Right ventricle myocardium superior (tissue), 1 donor: ENCODE results near the gene LDLRAD4. TPM values are rescaled to one million over a fixed set of nuclear protein-coding genes. Genes with fewer than 3 reads are reported as not detected.
"Not testable (repeated sequence)": the region's sequence is repeated elsewhere in the genome, so short reads cannot be mapped to it uniquely, and the experiment has no call there.

Experiments used
- ATAC-seq: fragments of 200-7000 bp; cut with Tn5 transposase; one replicate; pipeline ENCODE4 v1.9.1; 2020; ENCODE audit warnings: mild to moderate bottlenecking; ENCODE audit not compliant: poor library complexity
- DNase-seq: peaks from one replicate; pipeline ENCODE4 v3.0.0-alpha.2; 2020
- intact Hi-C: fragments of 100-400 bp; cut with DNase I; formaldehyde crosslinking; loops from one replicate; pipeline ENCODE4 v1.11.2; 2022
- total RNA-seq: library from RNA; stranded (reverse); fragmentation: NEBNext Ultra II Directional; extraction: Animal tissue kit (Norgen Biotek cat#: 25700); gene quantifications from one replicate; pipeline ENCODE4 v1.2.1, GENCODE V29; 2021
- donor health status: DM: no; HTN: yes; CAD: no; lungs with severe emphysema.

LDLRAD4 gene
- total RNA-seq, 1 donor from 2014 or later: 29.3 TPM

- DNase-seq: no peak
- intact Hi-C loops: no loop called here
- ATAC-seq: no peak
Measured at GRCh38 chr18:13649397-13650390, 431.1 kb downstream of the LDLRAD4 start.

- DNase-seq (no peak), ATAC-seq (peak; percentile 28)
- intact Hi-C loops: no loop called here
Measured at GRCh38 chr18:13653746-13654433, 435.3 kb downstream of the LDLRAD4 start.

GRCh38 chr18:13657974-13658373, 439.4 kb downstream of the LDLRAD4 start:
- ATAC-seq (peak; percentile 30), DNase-seq (no peak)
- intact Hi-C loops: no loop called here

- no peak for DNase-seq
- no peak for ATAC-seq
- intact Hi-C loops: no loop called here
Measured at GRCh38 chr18:13658436-13659204, 440.1 kb downstream of the LDLRAD4 start.

- DNase-seq (no peak), ATAC-seq (peak; percentile 90)
- intact Hi-C loops: no loop called here
Measured at GRCh38 chr18:13660510-13660909, 441.9 kb downstream of the LDLRAD4 start.

GRCh38 chr18:13661051-13661778, 442.7 kb downstream of the LDLRAD4 start:
- ATAC-seq (peak; percentile 30), DNase-seq (no peak)
- intact Hi-C loops: no loop called here

GRCh38 chr18:13661779-13662256, 443.3 kb downstream of the LDLRAD4 start:
- ATAC-seq (no peak), DNase-seq (no peak)
- intact Hi-C loops: no loop called here

GRCh38 chr18:13672657-13673056, 454.1 kb downstream of the LDLRAD4 start:
- no peak for DNase-seq
- no peak for ATAC-seq
- intact Hi-C loops: no loop called here

- intact Hi-C loops: no loop called here
- ATAC-seq (no peak), DNase-seq (no peak)
Measured at GRCh38 chr18:13676471-13676870, 457.9 kb downstream of the LDLRAD4 start.

GRCh38 chr18:13677350-13677749, 458.8 kb downstream of the LDLRAD4 start:
- ATAC-seq, intact Hi-C loops, DNase-seq: not testable (repeated sequence)

GRCh38 chr18:13680612-13681011, 462.1 kb downstream of the LDLRAD4 start:
- ATAC-seq (peak; percentile 59), DNase-seq (peak; percentile 56)
- intact Hi-C loops: no loop called here

- intact Hi-C loops: no loop called here
- DNase-seq (no peak), ATAC-seq (no peak)
Measured at GRCh38 chr18:13681701-13682100, 463.1 kb downstream of the LDLRAD4 start.

- ATAC-seq (no peak), DNase-seq (no peak)
- intact Hi-C loops: no loop called here
Measured at GRCh38 chr18:13684546-13684945, 466.0 kb downstream of the LDLRAD4 start.

- ATAC-seq: peak; percentile 91
Measured at GRCh38 chr18:13688191-13689136, 469.9 kb downstream of the LDLRAD4 start.

GRCh38 chr18:13690060-13690459, 471.5 kb downstream of the LDLRAD4 start:
- ATAC-seq, intact Hi-C loops, DNase-seq: not testable (repeated sequence)

More at GRCh38 chr18:13688191-13689136, 469.9 kb downstream of the LDLRAD4 start:
- intact Hi-C loops: no loop called here
- DNase-seq: peak; percentile 67

- intact Hi-C loops, DNase-seq: not testable (repeated sequence)
Measured at GRCh38 chr18:13695337-13695736, 476.8 kb downstream of the LDLRAD4 start.

GRCh38 chr18:13696961-13697360, 478.4 kb downstream of the LDLRAD4 start:
- no peak for DNase-seq
- ATAC-seq: no peak
- intact Hi-C loops: no loop called here

More at GRCh38 chr18:13695337-13695736, 476.8 kb downstream of the LDLRAD4 start:
- ATAC-seq: not testable (repeated sequence)
